Activated naive CD4-positive, alpha-beta T cell treated with anti-CD3 and anti-CD28 coated beads, Interleukin-2, amount 50 U/mL, for 16 hours (primary cell): ENCODE results near the gene KRT85.

Experiments
- DNase-seq: peaks from one replicate; pipeline ENCODE4 v3.0.0-alpha.2; 2020

Gene KRT85

DNA sequence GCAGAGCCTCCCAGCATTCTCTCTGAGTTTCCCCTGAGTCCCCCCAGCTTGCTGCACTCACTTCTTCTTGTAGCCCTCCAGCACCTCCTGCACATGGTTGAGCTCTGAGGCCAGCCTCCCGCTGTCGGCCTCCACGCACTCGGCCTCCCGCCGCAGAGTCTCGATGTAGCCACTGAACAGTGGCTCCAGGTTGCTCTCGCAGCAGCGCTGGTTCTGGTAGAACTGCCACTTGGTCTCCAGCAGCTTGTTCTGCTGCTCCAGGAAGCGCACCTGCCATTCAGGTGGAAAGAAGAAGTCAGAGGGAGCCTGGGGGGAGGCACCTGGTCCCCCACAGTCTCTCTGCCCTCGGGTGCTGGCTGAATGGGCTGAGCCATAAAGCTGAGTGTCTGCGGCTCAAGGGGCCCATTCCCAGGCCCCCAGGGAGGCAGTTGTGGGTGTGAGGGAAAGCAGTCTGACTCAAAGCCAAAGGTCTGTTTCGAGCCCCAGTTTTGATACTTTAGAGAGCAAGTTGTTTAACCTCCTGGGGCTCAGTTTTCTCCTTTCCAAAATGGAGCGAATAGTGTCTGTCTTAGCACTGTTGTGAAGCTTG, 2.3 kb downstream of the KRT85 start:
- no peak for DNase-seq

DNA sequence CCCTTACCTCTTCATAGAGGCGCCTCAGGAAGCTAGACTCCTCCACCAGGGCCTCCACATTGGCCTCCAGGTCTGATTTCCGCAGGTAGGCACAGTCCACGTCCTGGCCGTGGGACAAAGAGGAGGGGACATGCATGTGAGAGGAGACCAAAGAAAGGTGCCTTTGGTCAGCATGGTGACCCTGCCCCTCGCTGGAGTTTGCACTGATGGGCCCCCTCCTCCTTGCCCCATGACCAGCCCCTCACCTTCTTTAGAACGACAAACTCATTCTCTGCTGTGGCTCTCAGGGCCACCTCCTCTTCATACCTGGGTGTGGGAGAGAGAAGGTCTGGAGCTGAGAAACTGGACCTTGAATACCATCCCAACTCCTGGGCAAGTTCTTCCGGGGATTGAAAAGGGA, 3.2 kb downstream of the KRT85 start:
- no peak for DNase-seq

GRCh38 chr12:52363111-52363679, 4.1 kb downstream of the KRT85 start:
- DNase-seq, result no peak

- DNase-seq, result no peak
Observed at GRCh38 chr12:52362118-52362726, 5.1 kb downstream of the KRT85 start.

DNA sequence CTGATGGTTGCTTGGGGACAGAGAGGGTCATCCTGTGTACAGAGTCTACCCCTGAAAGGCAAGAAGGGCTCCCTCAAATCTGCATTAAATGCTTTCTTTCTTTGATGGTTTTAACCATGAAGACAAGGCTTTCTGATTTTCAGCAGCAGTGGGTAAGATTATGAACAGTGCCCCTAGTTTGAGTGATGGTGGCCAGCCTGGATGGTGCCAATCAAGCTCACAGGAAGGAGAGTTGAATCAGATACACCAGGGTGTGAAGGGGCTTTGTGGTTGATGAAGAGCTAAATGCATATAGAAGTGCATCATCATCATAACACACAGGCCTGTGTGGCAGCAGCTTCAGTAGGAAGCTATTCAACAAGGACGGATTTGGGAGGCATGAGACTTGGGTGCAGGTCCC, 5.7 kb downstream of the KRT85 start:
- no peak for DNase-seq

DNA sequence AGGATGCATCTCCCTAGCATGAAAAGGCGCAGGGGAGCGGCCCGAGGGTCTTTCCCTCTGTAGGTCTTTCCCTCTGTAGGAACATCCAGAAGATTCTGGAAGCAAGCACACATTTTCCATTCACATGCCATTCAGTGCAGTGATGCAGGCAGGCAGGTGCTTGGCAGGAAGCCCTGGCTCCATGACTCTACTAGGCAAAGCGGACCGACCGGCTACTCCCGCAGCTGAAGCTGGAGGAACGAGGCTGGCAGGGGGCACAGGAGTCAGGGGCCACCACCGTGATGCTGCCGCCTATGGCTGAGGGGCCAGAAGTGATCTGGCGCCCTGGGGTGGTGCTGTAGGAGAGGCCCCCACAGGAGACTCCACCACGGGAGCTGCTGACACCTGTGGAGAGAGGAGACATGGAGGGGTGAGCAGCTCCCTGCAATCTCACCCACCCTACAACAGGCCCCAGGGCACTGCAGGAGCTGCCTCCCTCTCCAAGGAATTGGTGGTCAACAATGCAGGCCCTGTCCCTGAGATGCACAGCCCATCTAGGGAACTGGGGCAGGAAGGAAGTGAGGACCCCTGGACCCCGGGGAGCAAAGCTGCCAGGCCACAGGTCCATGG, 6.5 kb downstream of the KRT85 start:
- DNase-seq, result no peak

DNA sequence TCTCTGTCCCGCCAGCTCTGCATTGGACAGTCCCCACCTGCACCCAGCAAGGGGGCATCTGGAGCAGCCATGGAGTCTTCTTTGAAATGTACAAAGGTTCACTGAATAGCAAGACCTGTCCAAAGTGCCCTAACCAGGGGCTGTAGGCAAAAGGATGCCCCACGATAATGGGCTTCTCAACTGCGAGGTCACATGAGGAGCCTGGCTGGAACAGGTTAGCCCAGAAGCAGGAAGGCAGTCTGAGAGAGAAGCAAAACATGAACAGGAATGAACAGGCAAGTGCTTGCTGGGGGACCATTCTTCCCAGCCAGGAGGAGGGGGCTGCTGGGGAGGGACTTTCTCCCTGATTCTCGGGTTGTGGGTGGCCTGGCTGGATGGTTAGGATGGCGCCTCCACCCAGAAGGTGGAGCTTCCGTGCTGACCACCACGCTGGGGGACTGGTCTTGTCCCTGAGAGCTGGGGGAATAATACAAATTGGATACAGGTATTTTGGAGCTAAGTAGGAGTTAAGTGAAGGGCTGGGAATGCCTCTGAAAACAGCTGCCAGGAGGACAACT, 7.1 kb downstream of the KRT85 start:
- DNase-seq, result no peak

DNA sequence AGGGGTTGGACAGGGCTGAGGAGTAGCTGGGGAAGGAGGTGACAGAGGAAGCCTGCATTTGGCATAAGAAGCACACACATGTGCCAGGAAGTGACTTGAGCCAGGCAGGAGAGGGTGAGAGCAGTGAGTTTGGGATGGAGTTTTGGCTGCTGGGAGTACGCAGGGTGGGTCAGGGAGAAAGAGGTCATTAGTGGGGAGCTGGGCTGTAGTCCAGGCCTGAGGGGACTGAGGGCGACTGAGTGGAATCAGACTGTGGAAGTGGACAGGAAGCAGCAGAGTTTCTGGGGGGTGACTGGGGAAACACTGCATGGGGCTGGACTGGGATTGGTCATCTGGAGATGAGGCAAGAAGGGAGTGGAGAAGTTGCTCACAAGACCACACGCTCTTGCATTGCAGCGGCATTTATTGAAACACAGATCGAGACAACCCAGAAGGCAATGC, 7.6 kb downstream of the KRT85 start:
- DNase-seq, result no peak

GRCh38 chr12:52358575-52359350, 8.5 kb downstream of the KRT85 start:
- no peak for DNase-seq

GRCh38 chr12:52356762-52357580, 10.3 kb downstream of the KRT85 start:
- no peak for DNase-seq

GRCh38 chr12:52356031-52356761, 11.1 kb downstream of the KRT85 start:
- DNase-seq, result no peak

DNA sequence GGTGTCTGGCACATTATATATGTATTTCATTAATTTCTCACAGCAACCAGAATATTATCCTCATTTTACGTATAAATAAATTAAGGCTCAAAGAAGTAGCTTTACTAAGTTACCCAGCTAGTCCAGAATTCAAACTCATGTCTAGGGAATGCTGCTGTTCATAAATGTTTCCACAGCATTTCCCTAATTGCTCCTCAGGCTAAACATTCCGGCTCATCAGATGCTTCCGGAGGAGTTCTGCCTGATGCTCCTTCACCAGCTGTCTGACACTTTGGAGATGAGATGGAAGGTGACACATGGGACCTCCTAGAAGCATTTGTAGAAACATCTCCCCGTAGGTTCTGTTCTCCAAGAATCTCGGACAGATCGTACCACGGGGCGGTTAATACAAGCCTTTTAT, 12.1 kb downstream of the KRT85 start:
- no peak for DNase-seq

DNA sequence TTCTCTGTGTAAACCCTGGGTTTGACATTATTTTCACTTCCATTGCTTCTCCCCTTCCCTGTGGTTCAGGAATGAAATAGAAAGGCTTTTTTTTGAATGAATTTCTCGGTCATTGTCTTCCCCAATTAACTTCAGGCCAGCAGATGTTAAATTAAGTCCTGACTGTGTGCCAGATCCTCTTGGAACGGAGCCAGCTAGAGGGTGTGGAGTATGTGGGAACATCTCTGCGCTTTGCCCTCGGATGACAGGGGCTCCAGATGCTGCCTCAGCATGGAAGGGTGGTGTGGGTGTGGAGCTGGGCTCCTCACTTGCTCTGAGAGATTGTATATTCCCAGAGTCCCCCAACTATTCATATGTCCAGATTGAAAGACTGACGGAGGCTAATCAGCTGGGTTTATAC, 13.1 kb downstream of the KRT85 start:
- no peak for DNase-seq

DNA sequence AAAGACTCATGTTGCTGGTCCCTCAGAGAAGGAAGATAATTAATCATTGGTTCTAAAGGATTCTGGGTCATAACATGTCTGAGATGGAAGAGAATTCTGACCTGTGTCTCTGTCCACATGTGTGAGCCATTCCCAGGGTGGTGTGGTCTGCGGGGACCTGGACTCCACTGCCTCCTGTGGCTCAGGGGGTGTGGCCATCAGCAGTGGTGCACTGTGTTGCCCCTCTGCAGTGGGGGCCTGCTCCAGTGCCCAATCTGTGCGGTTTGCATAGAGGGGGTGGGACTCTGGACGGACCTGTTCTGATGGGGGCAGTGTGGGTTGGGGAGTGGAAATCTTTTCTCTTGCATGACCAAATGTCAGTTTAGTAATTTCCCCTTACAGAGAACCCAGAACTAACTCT, 13.5 kb downstream of the KRT85 start:
- no peak for DNase-seq

DNA sequence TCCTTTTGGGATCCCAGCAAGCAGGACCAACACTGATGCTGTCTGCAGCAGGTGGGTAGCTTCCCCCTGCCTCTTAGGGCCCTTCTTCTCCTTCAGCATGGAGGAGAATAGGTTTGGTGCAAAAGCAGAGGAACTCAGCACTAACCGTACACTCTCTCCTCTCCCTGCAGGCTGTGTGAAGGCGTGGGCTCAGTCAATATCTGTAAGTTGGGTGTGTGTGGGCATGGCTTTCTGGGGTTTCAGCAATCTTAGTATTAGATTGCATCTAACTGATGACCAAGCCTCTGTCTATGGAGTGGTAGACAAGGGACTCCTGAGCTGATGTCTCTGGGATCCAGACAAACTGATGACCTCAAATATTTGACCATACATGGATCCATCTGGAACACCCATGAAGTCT, 14.3 kb downstream of the KRT85 start:
- DNase-seq, result no peak

- peak; percentile 32 for DNase-seq
Observed at GRCh38 chr12:52351196-52352059, 15.9 kb downstream of the KRT85 start.

- DNase-seq, result no peak
Observed at GRCh38 chr12:52350786-52351185, 16.5 kb downstream of the KRT85 start.

GRCh38 chr12:52350021-52350620, 17.2 kb downstream of the KRT85 start:
- no peak for DNase-seq

DNA sequence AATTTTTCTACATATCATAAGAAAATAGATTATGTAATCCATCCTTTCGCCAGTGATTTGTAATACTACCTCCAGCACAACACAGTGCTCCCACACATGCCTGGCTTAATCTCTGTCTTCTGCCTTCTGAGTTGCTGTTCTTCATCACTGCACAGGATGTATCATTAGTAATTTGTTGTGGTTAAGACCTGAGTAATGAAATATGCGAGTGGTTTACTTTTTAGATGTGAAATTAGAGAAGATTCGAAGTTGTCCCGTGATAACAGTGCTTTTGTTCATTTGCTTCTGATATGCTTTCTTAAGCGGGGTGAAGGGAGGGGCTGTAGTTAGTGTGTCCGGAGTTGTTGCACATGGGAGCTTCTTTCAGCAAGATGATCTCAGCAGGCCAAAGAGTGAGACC, 18.1 kb downstream of the KRT85 start:
- DNase-seq, result no peak
